Trophoblast cell (in vitro differentiated cells and primary cell): ENCODE measurements around the gene TRPM5.

Experiments
- DNase-seq, 2 donors: peaks; one replicate each; pipeline ENCODE4 v3.0.0-alpha.2; 2016
- H2AFZ ChIP-seq: 2 replicates; pipeline ENCODE4 v1.6.1; 2013; ENCODE audit warnings: low read length, moderate library complexity, mild to moderate bottlenecking; ENCODE audit not compliant: insufficient read depth, poor library complexity
- H2AK5ac ChIP-seq: 2 replicates; pipeline ENCODE4 v1.6.1; 2013; ENCODE audit warnings: mild to moderate bottlenecking, low read length
- H2BK120ac ChIP-seq: 2 replicates; pipeline ENCODE4 v1.6.1; 2013; ENCODE audit warnings: low read length, mild to moderate bottlenecking, moderate library complexity; ENCODE audit not compliant: insufficient read depth, poor library complexity
- H2BK12ac ChIP-seq: 2 replicates; pipeline ENCODE4 v1.6.1; 2013; ENCODE audit warnings: mild to moderate bottlenecking, low read length, moderate library complexity
- H2BK5ac ChIP-seq: 2 replicates; pipeline ENCODE4 v1.6.1; 2013; ENCODE audit warnings: low read length, low read depth, moderate library complexity, mild to moderate bottlenecking; ENCODE audit not compliant: poor library complexity
- H3K14ac ChIP-seq: 2 replicates; pipeline ENCODE4 v1.6.1; 2013; ENCODE audit warnings: mild to moderate bottlenecking, low read length
- H3K18ac ChIP-seq: 2 replicates; pipeline ENCODE4 v1.6.1; 2013; ENCODE audit warnings: mild to moderate bottlenecking, low read length
- H3K23ac ChIP-seq: 2 replicates; pipeline ENCODE4 v1.6.1; 2013; ENCODE audit warnings: low read length
- H3K27ac ChIP-seq: 2 replicates; pipeline ENCODE4 v1.5.1; 2013; ENCODE audit warnings: low read depth, mild to moderate bottlenecking, inconsistent platforms, low read length, moderate library complexity
- H3K27me3 ChIP-seq: 2 replicates; pipeline ENCODE4 v1.6.1; 2013; ENCODE audit warnings: inconsistent platforms, mild to moderate bottlenecking, low read length, moderate library complexity; ENCODE audit not compliant: insufficient read depth
- H3K36me3 ChIP-seq, 2 experiments: 1 replicate in 1 of 2; 2 replicates in 1 of 2; pipeline ENCODE4 v1.6.1; 2013; ENCODE audit warnings: low read length in 2 of 2, mild to moderate bottlenecking in 2 of 2, moderate library complexity in 1 of 2; ENCODE audit not compliant: insufficient read depth in 2 of 2, control insufficient read depth in 1 of 2
- H3K4ac ChIP-seq: 2 replicates; pipeline ENCODE4 v1.6.1; 2013; ENCODE audit warnings: low read depth, mild to moderate bottlenecking, low read length, moderate library complexity
- H3K4me1 ChIP-seq, 2 experiments: 1 replicate in 1 of 2; 2 replicates in 1 of 2; pipeline ENCODE4 v1.6.1; 2013; ENCODE audit warnings: low read length in 2 of 2, mild to moderate bottlenecking in 2 of 2, moderate library complexity in 1 of 2; ENCODE audit not compliant: insufficient read depth in 2 of 2, control insufficient read depth in 1 of 2
- H3K4me2 ChIP-seq: 2 replicates; pipeline ENCODE4 v1.6.1; 2013; ENCODE audit warnings: inconsistent platforms, mild to moderate bottlenecking, low read length, moderate library complexity
- H3K4me3 ChIP-seq: 2 replicates; pipeline ENCODE4 v1.5.1; 2013; ENCODE audit warnings: mild to moderate bottlenecking, low read depth, low read length, inconsistent platforms
- H3K79me1 ChIP-seq: one replicate; pipeline ENCODE4 v1.6.1; 2013; ENCODE audit warnings: low read length
- H3K79me2 ChIP-seq: 2 replicates; pipeline ENCODE4 v1.6.1; 2013; ENCODE audit warnings: low read length, mild to moderate bottlenecking; ENCODE audit not compliant: control insufficient read depth, insufficient read depth, poor library complexity
- H3K9ac ChIP-seq: 2 replicates; pipeline ENCODE4 v1.6.1; 2013; ENCODE audit warnings: mild to moderate bottlenecking, low read length
- H3K9me3 ChIP-seq: 2 replicates; pipeline ENCODE4 v1.6.1; 2013; ENCODE audit warnings: low read depth, mild to moderate bottlenecking, control low read depth, inconsistent platforms, low read length; ENCODE audit not compliant: insufficient read depth
- H4K12ac ChIP-seq: 2 replicates; pipeline ENCODE4 v1.6.1; 2013; ENCODE audit warnings: low read depth, mild to moderate bottlenecking, low read length, moderate library complexity
- H4K8ac ChIP-seq: 2 replicates; pipeline ENCODE4 v1.6.1; 2013; ENCODE audit warnings: low read depth, mild to moderate bottlenecking, low read length, moderate library complexity
- H4K91ac ChIP-seq: one replicate; pipeline ENCODE4 v1.6.1; 2013; ENCODE audit warnings: low read depth, mild to moderate bottlenecking, low read length, moderate library complexity
- WGBS: extraction: QIAGEN DNeasy Blood & Tissue Kit; methylation state at CpG from one replicate; pipeline ENCODE4 v1.1.7; 2013; ENCODE audit warnings: missing lambda C conversion rate; ENCODE audit not compliant: insufficient read length, insufficient coverage; ENCODE audit errors: extremely low coverage; 5-methylcytosine and 5-hydroxymethylcytosine counted together

Gene TRPM5

GRCh38 chr11:2404735-2405196 lies 39.5 kb downstream of the TRPM5 start:
- Histone ChIP-seq H2BK120ac (no peak overlapping the region), H3K27ac (no peak overlapping the region), H3K79me2 (peaks cover 10% of the 10 kb centered on the region), H3K27me3 (no peaks in the 10 kb centered on the region), H4K12ac (peak overlapping the region; percentile 33), H3K9ac (no peak overlapping the region), H2AK5ac (no peak overlapping the region), H3K4me3 (no peak overlapping the region), H3K4ac (no peak overlapping the region), H2BK12ac (no peak overlapping the region), H3K4me2 (no peak overlapping the region), H3K18ac (no peak overlapping the region), H3K9me3 (no peaks in the 10 kb centered on the region), H2BK5ac (no peak overlapping the region), H3K14ac (no peak overlapping the region), H3K23ac (no peak overlapping the region), H3K4me1 (peaks cover 8 to 10% of the 10 kb centered on the region in 2 experiments), H2AFZ (no peak overlapping the region), H3K79me1 (peaks cover 8% of the 10 kb centered on the region), H4K8ac (no peak overlapping the region), H3K36me3 (peaks cover 21% of the 10 kb centered on the region in 2 experiments), H4K91ac (no peak overlapping the region)
- no CpG with 5 or more reads among the region's 12 CpGs for WGBS
- no peak for DNase-seq

- Histone ChIP-seq H3K4me3 (no peak overlapping the region), H3K27ac (no peak overlapping the region), H2AFZ (no peak overlapping the region), H3K4me2 (no peak overlapping the region), H2AK5ac (no peak overlapping the region), H4K12ac (no peak overlapping the region), H3K79me1 (peaks cover 11% of the 10 kb centered on the region), H3K9ac (no peak overlapping the region), H3K18ac (no peak overlapping the region), H4K8ac (no peak overlapping the region), H2BK5ac (no peak overlapping the region), H2BK12ac (no peak overlapping the region), H3K4ac (no peak overlapping the region), H3K27me3 (no peaks in the 10 kb centered on the region), H2BK120ac (no peak overlapping the region), H3K79me2 (peaks cover 10% of the 10 kb centered on the region), H3K9me3 (no peaks in the 10 kb centered on the region), H3K23ac (no peak overlapping the region), H3K4me1 (peaks cover 12 to 16% of the 10 kb centered on the region in 2 experiments), H4K91ac (no peak overlapping the region), H3K14ac (no peak overlapping the region), H3K36me3 (peaks cover 24 to 28% of the 10 kb centered on the region in 2 experiments)
- no CpG with 5 or more reads among the region's 31 CpGs for WGBS
- no peak for DNase-seq
These were observed 41.2 kb downstream of the TRPM5 start for GRCh38 chr11:2402890-2403645.

GRCh38 chr11:2402106-2402505 lies 42.2 kb downstream of the TRPM5 start:
- Histone ChIP-seq H3K23ac (no peak overlapping the region), H3K18ac (no peak overlapping the region), H2AK5ac (no peak overlapping the region), H3K4me2 (peak overlapping the region; percentile 94), H3K4me3 (no peak overlapping the region), H3K9me3 (no peaks in the 10 kb centered on the region), H2BK120ac (no peak overlapping the region), H2AFZ (no peak overlapping the region), H3K27ac (no peak overlapping the region), H4K12ac (no peak overlapping the region), H3K14ac (no peak overlapping the region), H2BK12ac (no peak overlapping the region), H4K91ac (no peak overlapping the region), H3K79me1 (peaks cover 11% of the 10 kb centered on the region), H3K4ac (no peak overlapping the region), H2BK5ac (no peak overlapping the region), H3K9ac (no peak overlapping the region), H4K8ac (no peak overlapping the region), H3K27me3 (no peaks in the 10 kb centered on the region), H3K79me2 (peaks cover 10% of the 10 kb centered on the region), H3K4me1 (peaks cover 12 to 16% of the 10 kb centered on the region in 2 experiments), H3K36me3 (peaks cover 26 to 30% of the 10 kb centered on the region in 2 experiments)
- DNase-seq: no peak
- WGBS: no CpG with 5 or more reads among the region's 13 CpGs

DNA sequence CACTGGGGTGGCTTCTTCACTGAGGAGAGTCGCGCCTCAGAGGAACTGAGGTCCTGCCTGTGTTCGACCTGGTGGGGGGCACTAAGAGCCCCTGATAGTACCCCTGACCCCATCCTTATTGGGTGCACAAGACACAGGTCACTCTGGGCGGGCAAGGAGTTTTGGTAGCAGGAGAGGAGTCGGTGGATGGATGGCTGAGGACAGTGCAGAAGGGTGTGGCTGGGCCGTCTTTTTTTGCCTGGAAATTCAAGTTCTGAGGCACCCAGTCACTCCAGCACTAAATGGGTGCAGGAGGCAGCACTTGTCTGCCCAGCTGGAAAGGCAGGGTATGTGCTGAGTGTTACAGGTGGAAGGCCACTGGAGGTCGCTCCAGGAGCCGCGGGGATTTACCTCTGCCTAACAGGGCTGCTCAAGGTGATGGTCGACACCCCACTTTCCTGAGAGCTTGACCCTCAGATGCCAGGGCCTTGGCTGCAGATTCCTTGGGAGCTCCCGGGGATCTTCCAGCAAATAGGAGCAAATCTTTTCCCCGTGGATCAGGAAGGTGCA lies 42.8 kb downstream of the TRPM5 start:
- Histone ChIP-seq H3K14ac (peak overlapping the region; percentile 92), H3K4me3 (peak overlapping the region; percentile 96), H3K9me3 (no peaks in the 10 kb centered on the region), H4K91ac (peak overlapping the region; percentile 94), H3K27me3 (no peaks in the 10 kb centered on the region), H2AFZ (no peak overlapping the region), H3K79me1 (peaks cover 11% of the 10 kb centered on the region), H3K18ac (no peak overlapping the region), H3K27ac (no peak overlapping the region), H3K9ac (peak overlapping the region; percentile 100), H3K36me3 (peaks cover 32 to 36% of the 10 kb centered on the region in 2 experiments), H2BK12ac (no peak overlapping the region), H3K4me2 (peak overlapping the region; percentile 94), H2BK5ac (no peak overlapping the region), H3K79me2 (peaks cover 10% of the 10 kb centered on the region), H3K4ac (peak overlapping the region; percentile 96), H2AK5ac (peak overlapping the region; percentile 98), H2BK120ac (no peak overlapping the region), H3K23ac (no peak overlapping the region), H4K12ac (peak overlapping the region; percentile 76), H3K4me1 (peaks cover 12 to 16% of the 10 kb centered on the region in 2 experiments), H4K8ac (peak overlapping the region; percentile 96)
- WGBS: no CpG with 5 or more reads among the region's 12 CpGs
- no peak for DNase-seq
